Stomach smooth muscle (tissue), 2 donors: Measurements from ENCODE around the gene IZUMO3.
"Not testable (repeated sequence)": the region's sequence is repeated elsewhere in the genome, so short reads cannot be mapped to it uniquely, and the experiment has no call there.

Experiments
- H3K27ac ChIP-seq: one replicate; pipeline ENCODE4 v1.7.0; 2013; ENCODE audit warnings: mild to moderate bottlenecking, low read length, inconsistent platforms
- H3K27me3 ChIP-seq, 2 donors: one replicate each; pipeline ENCODE4 v1.7.0; 2013; ENCODE audit warnings: low read length in 2 of 2; ENCODE audit not compliant: insufficient read depth in 2 of 2, control insufficient read depth in 1 of 2
- H3K36me3 ChIP-seq, 2 donors: one replicate each; pipeline ENCODE4 v1.7.0; 2013; ENCODE audit warnings: low read length in 2 of 2; ENCODE audit not compliant: control insufficient read depth in 2 of 2, insufficient read depth in 2 of 2
- H3K4me1 ChIP-seq: one replicate; pipeline ENCODE4 v1.7.0; 2013; ENCODE audit warnings: low read length; ENCODE audit not compliant: control insufficient read depth, insufficient read depth
- H3K4me3 ChIP-seq, 2 donors: one replicate each; pipeline ENCODE4 v1.7.0; 2013; ENCODE audit warnings: low read length in 2 of 2
- H3K9ac ChIP-seq, 2 donors: one replicate each; pipeline ENCODE4 v1.7.0; 2013; ENCODE audit warnings: low read length in 2 of 2, mild to moderate bottlenecking in 1 of 2
- H3K9me3 ChIP-seq, 2 donors: one replicate each; pipeline ENCODE4 v1.7.0; 2013; ENCODE audit warnings: low read length in 2 of 2; ENCODE audit not compliant: control insufficient read depth in 2 of 2
- donor health status: healthy.
- donor health status: Pancreatic carcinoma.

Gene IZUMO3, protein sequence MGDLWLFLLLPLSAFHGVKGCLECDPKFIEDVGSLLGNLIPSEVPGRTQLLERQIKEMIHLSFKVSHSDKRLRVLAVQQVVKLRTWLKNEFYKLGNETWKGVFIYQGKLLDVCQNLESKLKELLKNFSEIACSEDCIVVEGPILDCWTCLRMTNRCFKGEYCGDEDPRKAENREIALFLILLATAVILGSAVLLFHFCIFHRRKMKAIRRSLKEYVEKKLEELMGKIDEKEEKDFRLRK

DNA sequence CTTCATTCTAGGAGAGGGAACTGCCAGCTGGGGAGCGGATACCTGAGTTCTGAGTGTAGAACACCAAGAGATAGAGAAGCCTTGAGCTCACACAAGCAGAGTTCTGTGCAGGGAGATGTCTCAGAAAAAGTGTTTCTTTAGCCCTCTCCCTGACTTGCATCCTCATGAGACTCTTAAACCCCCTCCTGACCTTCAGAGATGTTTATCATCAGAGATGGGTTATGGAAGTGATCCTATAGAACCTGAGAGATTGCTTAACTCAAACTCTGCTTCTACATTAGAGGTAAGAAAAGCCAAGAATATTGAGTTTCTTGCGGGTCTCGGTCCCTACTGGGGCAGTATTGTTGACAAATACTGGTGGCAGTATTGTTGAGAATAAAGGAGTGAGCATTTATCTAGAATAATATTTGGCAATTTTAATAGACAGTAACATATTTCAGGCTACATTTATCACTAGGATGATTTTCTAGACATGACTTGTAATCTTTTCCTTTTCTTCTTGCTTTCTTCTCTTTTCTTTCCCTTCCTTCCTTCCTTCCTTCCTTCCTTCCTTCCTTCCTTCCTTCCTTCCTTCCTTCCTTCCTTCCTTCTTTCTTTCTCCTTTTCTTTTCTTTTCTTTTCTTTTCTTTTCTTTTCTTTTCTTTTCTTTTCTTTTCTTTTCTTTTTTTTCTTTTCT lies at the start of gene IZUMO3:
TSS of gene IZUMO3 (minus strand) at position 51 of the 676 bp plus-strand sequence. CDS start 248 bp downstream, outside the sequence.
- no peaks in the 10 kb centered on the region for H3K4me1 ChIP-seq
- no peaks in the 10 kb centered on the region for H3K9me3 ChIP-seq
- no peaks in the 10 kb centered on the region for H3K27me3 ChIP-seq
- H3K36me3 ChIP-seq: no peaks in the 10 kb centered on the region
- H3K27ac ChIP-seq: no peak within 1 kb of the TSS
- no peak within 1 kb of the TSS for H3K9ac ChIP-seq
- no peak within 1 kb of the TSS for H3K4me3 ChIP-seq

DNA sequence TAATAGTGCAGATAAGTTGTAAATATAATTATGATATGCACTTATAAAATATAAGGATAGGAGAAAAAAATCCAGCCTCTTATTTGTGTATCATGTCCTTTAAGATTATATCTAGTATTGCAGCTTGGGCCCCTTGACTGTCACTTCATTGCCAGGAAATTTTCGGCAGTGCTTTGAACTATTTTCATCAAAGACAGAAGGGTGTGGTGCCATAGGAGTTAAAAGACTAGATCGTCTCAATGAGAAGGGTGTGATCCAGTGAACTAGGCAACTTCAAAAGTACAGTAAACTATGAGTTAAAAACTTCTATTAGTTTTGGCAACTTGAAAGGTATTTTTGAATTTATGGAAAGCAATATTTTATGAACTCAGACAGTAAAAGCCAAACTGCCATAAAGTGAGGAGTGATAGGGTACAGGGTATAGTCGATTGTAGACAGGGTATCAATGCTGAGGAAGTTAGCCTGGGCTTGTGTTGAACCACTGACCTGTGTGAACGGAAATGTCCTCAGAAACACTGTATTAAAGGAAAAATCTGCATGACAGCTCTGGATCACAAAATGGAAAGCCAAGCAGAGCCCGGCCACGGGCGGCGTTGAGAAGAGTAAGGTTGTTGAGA lies 48.6 kb upstream of the IZUMO3 start:
- Histone ChIP-seq H3K4me3 (no peak overlapping the region), H3K36me3 (no peaks in the 10 kb centered on the region), H3K27ac (no peak overlapping the region), H3K9me3 (no peaks in the 10 kb centered on the region), H3K27me3 (no peaks in the 10 kb centered on the region), H3K4me1 (no peaks in the 10 kb centered on the region), H3K9ac (no peak overlapping the region)

DNA sequence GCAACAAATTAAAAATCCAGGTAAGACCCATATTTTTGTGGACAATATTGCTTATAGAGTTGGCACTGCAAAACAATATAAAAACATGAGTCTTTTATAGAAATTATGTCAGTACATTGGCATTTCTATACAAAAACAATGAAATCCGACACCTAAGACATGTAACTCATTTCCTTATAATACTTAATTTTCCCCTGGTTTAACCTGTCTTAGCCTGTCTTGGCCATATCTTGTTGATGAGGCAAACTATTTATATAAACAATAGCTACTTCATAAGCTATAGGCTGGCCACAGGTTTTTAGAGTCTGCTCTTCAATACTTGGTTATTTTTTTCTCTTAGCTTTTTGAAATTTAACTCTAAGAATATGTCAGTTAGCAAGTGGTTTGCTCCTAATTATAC lies 44.7 kb upstream of the IZUMO3 start:
- H3K4me3 ChIP-seq: no peak overlapping the region
- H3K4me1 ChIP-seq: no peaks in the 10 kb centered on the region
- H3K27me3 ChIP-seq: no peaks in the 10 kb centered on the region
- no peak overlapping the region for H3K9ac ChIP-seq
- H3K9me3 ChIP-seq: no peaks in the 10 kb centered on the region
- H3K27ac ChIP-seq: no peak overlapping the region
- H3K36me3 ChIP-seq: no peaks in the 10 kb centered on the region

DNA sequence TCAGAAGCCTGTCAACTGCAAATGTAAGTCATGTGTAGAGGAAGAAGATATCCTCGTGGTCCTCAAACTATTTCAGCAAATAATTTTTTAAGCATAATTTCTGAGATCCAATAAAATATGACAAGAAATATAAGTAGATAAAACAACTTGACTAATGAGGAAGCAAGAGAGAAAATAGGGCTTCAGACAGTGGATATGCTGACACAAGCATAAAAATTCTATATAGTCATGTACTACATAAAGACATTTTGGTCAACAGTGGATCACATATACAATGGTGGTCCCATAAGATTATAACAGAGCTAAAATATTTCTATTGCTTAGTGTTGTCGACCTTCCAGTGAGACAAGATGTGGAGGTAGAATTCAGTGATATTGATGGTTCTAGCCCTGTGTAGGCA lies 42.2 kb upstream of the IZUMO3 start:
- H3K9ac ChIP-seq: no peak overlapping the region
- H3K36me3 ChIP-seq: no peaks in the 10 kb centered on the region
- H3K27ac ChIP-seq: no peak overlapping the region
- H3K27me3 ChIP-seq: no peaks in the 10 kb centered on the region
- no peak overlapping the region for H3K4me3 ChIP-seq
- no peaks in the 10 kb centered on the region for H3K9me3 ChIP-seq
- H3K4me1 ChIP-seq: no peaks in the 10 kb centered on the region

DNA sequence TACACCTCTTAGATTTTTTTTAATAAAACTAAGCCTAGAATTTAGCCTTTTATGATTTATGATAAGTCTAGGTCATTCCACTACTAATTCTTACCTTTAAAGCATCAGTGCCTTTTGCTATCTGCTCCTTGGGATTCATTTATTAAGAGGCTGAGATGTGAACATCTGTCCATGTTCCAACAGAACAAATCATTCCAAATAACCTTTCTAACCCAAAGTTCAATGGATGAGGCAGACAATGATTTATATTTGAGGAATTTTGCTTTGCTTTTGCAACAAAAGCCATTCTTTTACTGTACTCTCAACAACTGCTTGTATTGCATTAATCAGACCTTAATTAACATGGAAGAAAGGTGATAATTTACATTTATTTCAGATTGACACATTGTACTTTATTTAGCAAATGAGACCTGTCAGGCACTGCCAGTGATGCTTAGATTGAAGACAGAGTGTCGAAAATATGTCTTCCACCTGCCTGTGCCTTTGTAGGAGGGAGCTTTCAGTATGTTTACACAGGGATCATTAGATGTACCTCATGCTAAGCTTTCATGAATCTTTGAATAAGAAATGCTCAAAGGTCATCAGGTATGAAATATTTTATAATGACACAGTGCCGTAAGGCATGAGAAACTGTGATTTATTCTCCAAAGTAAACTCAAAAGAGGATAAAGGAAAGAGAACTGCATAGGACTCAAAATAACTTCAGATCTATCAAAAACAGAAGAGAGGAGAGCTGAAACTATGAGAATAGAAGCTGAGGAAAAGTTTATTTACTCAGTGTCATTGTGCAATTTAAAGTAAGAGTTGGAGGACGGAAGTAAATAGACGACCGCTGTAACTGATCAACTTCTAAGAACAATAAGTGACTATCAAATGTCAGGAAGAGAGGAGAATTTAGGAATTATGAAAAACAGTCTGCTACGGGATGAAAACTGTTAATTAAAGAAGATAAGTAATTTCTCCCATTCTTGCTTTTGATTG lies 36.7 kb upstream of the IZUMO3 start:
- Histone ChIP-seq H3K36me3 (no peaks in the 10 kb centered on the region), H3K27ac (no peak overlapping the region), H3K4me1 (no peaks in the 10 kb centered on the region), H3K4me3 (no peak overlapping the region), H3K27me3 (no peaks in the 10 kb centered on the region), H3K9ac (no peak overlapping the region), H3K9me3 (no peaks in the 10 kb centered on the region)

DNA sequence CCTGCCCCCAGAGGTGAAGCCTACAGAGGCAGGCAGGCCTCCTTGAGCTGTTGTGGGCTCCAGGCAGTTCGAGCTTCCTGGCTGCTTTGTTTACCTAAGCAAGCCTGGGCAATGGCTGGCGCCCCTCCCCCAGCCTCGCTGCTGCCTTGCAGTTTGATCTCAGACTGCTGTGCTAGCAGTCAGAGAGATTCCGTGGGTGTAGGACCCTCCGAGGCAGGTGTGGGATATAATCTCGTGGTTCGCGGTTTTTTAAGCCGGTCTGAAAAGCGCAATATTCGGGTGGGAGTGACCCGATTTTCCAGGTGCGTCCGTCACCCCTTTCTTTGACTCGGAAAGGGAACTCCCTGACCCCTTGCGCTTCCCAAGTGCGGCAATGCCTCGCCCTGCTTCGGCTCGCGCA lies 34.3 kb upstream of the IZUMO3 start:
- not testable (repeated sequence) for H3K27me3 ChIP-seq, H3K27ac ChIP-seq, H3K9me3 ChIP-seq, H3K36me3 ChIP-seq, H3K9ac ChIP-seq, H3K4me1 ChIP-seq, H3K4me3 ChIP-seq

DNA sequence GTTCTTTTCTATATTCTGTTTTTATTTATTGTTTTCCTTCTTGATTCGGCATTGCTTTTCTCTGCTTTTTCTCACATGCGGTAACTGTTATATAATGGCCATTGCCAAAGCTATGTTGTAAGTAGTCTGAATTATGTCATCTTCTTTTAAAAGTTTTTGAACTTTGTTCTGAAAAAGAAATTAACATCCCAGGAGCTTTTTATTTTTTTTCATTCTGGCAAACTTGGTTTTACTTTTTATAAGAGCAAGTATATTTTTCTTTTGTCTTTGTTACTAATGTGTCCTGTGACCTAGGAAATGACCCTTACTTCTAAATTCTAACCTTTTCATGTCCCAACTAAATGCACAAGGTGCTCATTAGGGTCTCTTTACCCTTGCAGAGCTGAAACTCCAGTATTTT lies 26.7 kb upstream of the IZUMO3 start:
- Histone ChIP-seq H3K36me3 (no peaks in the 10 kb centered on the region), H3K4me1 (no peaks in the 10 kb centered on the region), H3K27ac (no peak overlapping the region), H3K9me3 (no peaks in the 10 kb centered on the region), H3K9ac (no peak overlapping the region), H3K4me3 (no peak overlapping the region), H3K27me3 (no peaks in the 10 kb centered on the region)

DNA sequence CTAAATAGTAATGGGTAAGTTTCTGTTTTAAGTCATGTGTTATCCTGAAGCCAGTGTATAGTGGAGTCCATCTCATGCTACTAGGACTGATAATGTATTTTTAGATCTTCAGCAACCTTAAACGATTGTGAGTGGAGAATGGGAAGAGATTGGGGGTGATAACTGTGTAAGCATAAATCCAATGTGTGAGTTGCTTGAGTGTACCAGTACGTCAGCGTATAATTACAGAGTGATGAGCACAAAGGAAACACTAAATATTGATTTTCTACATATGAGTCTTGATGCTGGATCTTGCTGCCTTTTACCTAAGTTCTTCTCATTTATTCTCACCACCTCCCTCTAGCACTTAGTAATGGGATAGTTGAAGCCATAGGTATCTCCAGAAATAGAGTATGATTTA lies 16.3 kb upstream of the IZUMO3 start:
- Histone ChIP-seq H3K36me3 (no peaks in the 10 kb centered on the region), H3K4me1 (no peaks in the 10 kb centered on the region), H3K4me3 (no peak overlapping the region), H3K9me3 (no peaks in the 10 kb centered on the region), H3K27ac (no peak overlapping the region), H3K27me3 (no peaks in the 10 kb centered on the region), H3K9ac (no peak overlapping the region)

DNA sequence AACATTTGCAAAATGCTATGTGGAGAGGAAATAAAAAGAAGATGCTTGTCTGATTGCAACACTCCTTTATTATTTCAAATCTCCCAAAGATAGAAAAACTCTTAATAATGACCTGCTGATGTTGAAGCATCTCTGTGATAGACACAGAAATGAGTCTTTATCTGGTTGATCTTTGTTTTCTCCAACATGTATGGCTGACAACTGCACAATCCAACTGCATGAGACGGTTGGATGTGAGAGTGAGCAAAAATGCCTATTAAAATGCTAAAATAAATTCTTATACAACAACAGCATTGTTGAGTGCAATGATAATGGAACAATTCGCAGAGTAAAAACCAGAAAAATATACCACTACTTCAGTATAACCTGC lies 7.5 kb upstream of the IZUMO3 start:
- Histone ChIP-seq H3K4me1 (no peaks in the 10 kb centered on the region), H3K9me3 (no peaks in the 10 kb centered on the region), H3K9ac (no peak overlapping the region), H3K27ac (no peak overlapping the region), H3K27me3 (no peaks in the 10 kb centered on the region), H3K36me3 (no peaks in the 10 kb centered on the region), H3K4me3 (no peak overlapping the region)

DNA sequence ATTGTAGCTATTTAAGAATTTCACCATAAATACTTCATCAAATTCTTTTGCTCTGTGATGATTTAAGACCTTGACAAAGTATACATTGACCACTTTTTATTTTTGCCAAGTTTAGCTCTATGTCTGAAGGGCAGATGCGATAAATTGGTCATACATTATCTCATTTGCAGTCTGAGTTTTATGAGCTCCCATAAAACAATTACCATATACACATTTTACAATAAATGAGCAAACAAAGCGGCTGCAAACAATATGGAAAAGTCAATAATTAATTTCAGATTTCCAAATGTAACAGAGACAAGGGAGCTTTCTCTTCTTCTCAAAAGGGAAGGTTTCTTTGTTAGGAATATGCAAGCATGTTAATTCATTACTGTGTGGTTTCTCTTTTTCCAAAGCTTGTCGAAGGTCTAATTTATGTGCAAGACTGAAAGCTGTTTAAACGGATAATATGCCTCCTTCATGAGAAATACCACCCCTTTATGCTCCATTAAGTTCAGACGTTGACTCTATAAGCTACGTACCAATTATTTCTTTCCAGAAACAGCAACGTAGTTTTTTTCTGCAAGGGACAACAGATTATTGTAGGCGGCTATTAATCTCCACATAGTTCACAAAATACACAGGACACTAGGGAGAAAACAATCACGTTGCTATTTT lies 7.0 kb upstream of the IZUMO3 start:
- Histone ChIP-seq H3K4me1 (no peaks in the 10 kb centered on the region), H3K9ac (no peak overlapping the region), H3K27ac (no peak overlapping the region), H3K4me3 (no peak overlapping the region), H3K36me3 (no peaks in the 10 kb centered on the region), H3K9me3 (no peaks in the 10 kb centered on the region), H3K27me3 (no peaks in the 10 kb centered on the region)
